GM19438 (cell line): Measurements from ENCODE around the gene FHDC1.

Experiments
- ATAC-seq: cut with Tn5 transposase; IDR thresholded peaks from one replicate; pipeline ENCODE4 v1.9.1; 2021; ENCODE audit warnings: low read depth; ENCODE audit not compliant: unreplicated experiment

Gene FHDC1

GRCh38 chr4:152929888-152930287 is 6.2 kb upstream of the FHDC1 start:
- ATAC-seq: no peak

GRCh38 chr4:152935143-152935542 is 980 bp upstream of the FHDC1 start:
- ATAC-seq: no peak

- no peak for ATAC-seq
Observed at GRCh38 chr4:152936446-152937335, 568 bp downstream of the FHDC1 start.

- no peak for ATAC-seq
Observed at GRCh38 chr4:152937336-152938236, 1.5 kb downstream of the FHDC1 start.

- ATAC-seq: no peak
Observed at GRCh38 chr4:152938237-152938947, 2.3 kb downstream of the FHDC1 start.

- no peak for ATAC-seq
Observed at GRCh38 chr4:152939621-152940020, 3.5 kb downstream of the FHDC1 start.

- no peak for ATAC-seq
Observed at GRCh38 chr4:152940461-152940860, 4.3 kb downstream of the FHDC1 start.

- ATAC-seq: no peak
Observed at GRCh38 chr4:152941411-152941810, 5.3 kb downstream of the FHDC1 start.

- no peak for ATAC-seq
Observed at GRCh38 chr4:152942346-152942745, 6.2 kb downstream of the FHDC1 start.

GRCh38 chr4:152943672-152944071 is 7.5 kb downstream of the FHDC1 start:
- ATAC-seq: no peak

- ATAC-seq: no peak
Observed at GRCh38 chr4:152944666-152945320, 8.7 kb downstream of the FHDC1 start.

- no peak for ATAC-seq
Observed at GRCh38 chr4:152945639-152946038, 9.5 kb downstream of the FHDC1 start.

GRCh38 chr4:152946446-152946845 is 10.3 kb downstream of the FHDC1 start:
- ATAC-seq: no peak

GRCh38 chr4:152947311-152947710 is 11.2 kb downstream of the FHDC1 start:
- no peak for ATAC-seq

GRCh38 chr4:152949930-152950329 is 13.8 kb downstream of the FHDC1 start:
- ATAC-seq: no peak

- ATAC-seq: no peak
Observed at GRCh38 chr4:152950402-152951274, 14.5 kb downstream of the FHDC1 start.

- no peak for ATAC-seq
Observed at GRCh38 chr4:152951348-152951747, 15.2 kb downstream of the FHDC1 start.

- no peak for ATAC-seq
Observed at GRCh38 chr4:152953514-152953913, 17.4 kb downstream of the FHDC1 start.

GRCh38 chr4:152954741-152955140 is 18.6 kb downstream of the FHDC1 start:
- ATAC-seq: no peak
